ENCODE results near the gene DDOST.

DDOST gene

GRCh38 chr1:20658166-20658915 is 2.8 kb downstream of the DDOST start:
- DNase-seq, result no peak

GRCh38 chr1:20657024-20657423 is 4.1 kb downstream of the DDOST start:
- DNase-seq, result no peak

GRCh38 chr1:20654104-20654690 is 7.0 kb downstream of the DDOST start:
- no peak for DNase-seq

- DNase-seq, result no peak
Observed at GRCh38 chr1:20652300-20652699, 8.9 kb downstream of the DDOST start.

- DNase-seq, result no peak
Observed at GRCh38 chr1:20648946-20649345, 12.2 kb downstream of the DDOST start.

- no peak for DNase-seq
Observed at GRCh38 chr1:20648438-20648837, 12.7 kb downstream of the DDOST start.

GRCh38 chr1:20645414-20645813 is 15.8 kb downstream of the DDOST start:
- no peak for DNase-seq

- no peak for DNase-seq
Observed at GRCh38 chr1:20644416-20644815, 16.8 kb downstream of the DDOST start.

GRCh38 chr1:20643080-20643479 is 18.1 kb downstream of the DDOST start:
- no peak for DNase-seq

GRCh38 chr1:20641975-20642374 is 19.2 kb downstream of the DDOST start:
- no peak for DNase-seq

GRCh38 chr1:20640183-20640597 is 21.0 kb downstream of the DDOST start:
- peak; percentile 71 for DNase-seq

GRCh38 chr1:20636785-20637347 is 24.3 kb downstream of the DDOST start:
- DNase-seq, result no peak

GRCh38 chr1:20634594-20635084 is 26.5 kb downstream of the DDOST start:
- peak; percentile 37 for DNase-seq

GRCh38 chr1:20634065-20634593 is 27.0 kb downstream of the DDOST start:
- DNase-seq, result no peak

GRCh38 chr1:20633190-20634064 is 27.7 kb downstream of the DDOST start, which contains the start of gene PINK1:
TSS of gene PINK1 (plus strand) at chr1:20633458. CDS start at chr1:20633549, 91 bp downstream.
- DNase-seq, result peak; percentile 90

GRCh38 chr1:20632386-20632785 is 28.8 kb downstream of the DDOST start:
- no peak for DNase-seq

- DNase-seq, result no peak
Observed at GRCh38 chr1:20630729-20631128, 30.4 kb downstream of the DDOST start.

GRCh38 chr1:20626524-20626923 is 34.6 kb downstream of the DDOST start:
- no peak for DNase-seq

GRCh38 chr1:20626098-20626427 is 35.1 kb downstream of the DDOST start:
- DNase-seq, result no peak

GRCh38 chr1:20625176-20626097 is 35.7 kb downstream of the DDOST start:
- DNase-seq, result no peak

- no peak for DNase-seq
Observed at GRCh38 chr1:20624709-20625108, 36.5 kb downstream of the DDOST start.

- no peak for DNase-seq
Observed at GRCh38 chr1:20621012-20621411, 40.2 kb downstream of the DDOST start.

Data from activated CD4-positive, alpha-beta T cell treated with anti-CD3 and anti-CD28 coated beads for 48 hours (primary cell).